Transverse colon (tissue), 4 donors: ENCODE measurements around the gene FANCC. TPM values are rescaled to one million over a fixed set of nuclear protein-coding genes. Genes with fewer than 3 reads are reported as not detected.

Experiments
- DNase-seq: peaks from one replicate; pipeline ENCODE4 v3.0.0-alpha.2; 2019
- H3K27ac ChIP-seq, 4 donors: fragments of 200-600 bp; sonication (generic); 2 replicates each; pipeline ENCODE4 v1.5.1; 2016 to 2018; ENCODE audit warnings: inconsistent platforms in 4 of 4
- H3K27me3 ChIP-seq: fragments of 200-600 bp; sonication (generic); 2 replicates; pipeline ENCODE4 v1.5.1; 2017; ENCODE audit warnings: inconsistent platforms
- H3K36me3 ChIP-seq, 4 donors: fragments of 200-600 bp; sonication (generic); 2 replicates each; pipeline ENCODE4 v1.5.1; 2017 to 2019; ENCODE audit warnings: inconsistent platforms in 4 of 4
- H3K4me1 ChIP-seq, 4 donors: fragments of 200-600 bp; sonication (generic); 2 replicates each; pipeline ENCODE4 v1.5.1; 2017 to 2020; ENCODE audit warnings: inconsistent platforms in 4 of 4
- H3K4me3 ChIP-seq, 4 donors: fragments of 200-600 bp; sonication (generic); 1 replicate in 1 of 4; 2 replicates in 3 of 4; pipeline versions ENCODE4 v1.5.1 to v1.6.1; 2017 to 2019; ENCODE audit warnings: inconsistent platforms in 4 of 4
- H3K9me3 ChIP-seq, 2 donors: fragments of 200-600 bp; sonication (generic); 2 replicates each; pipeline ENCODE4 v1.5.1; 2017 to 2019; ENCODE audit warnings: inconsistent platforms in 2 of 2
- CTCF ChIP-seq, 5 experiments: fragments of 200-600 bp in 3 of 5; fragments of 450-650 bp in 2 of 5; sonication (generic) in 3 of 5; IDR thresholded peaks; 1 replicate in 2 of 5; 2 replicates in 3 of 5; pipeline ENCODE4 v1.5.1; 2016 to 2017; ENCODE audit warnings: antibody characterized with exemption in 5 of 5, inconsistent platforms in 3 of 5, mild to moderate bottlenecking in 2 of 5, moderate library complexity in 1 of 5
- EP300 ChIP-seq: sonication (generic); formaldehyde crosslinking; IDR thresholded peaks from one replicate; pipeline ENCODE4 v1.6.1; 2017; ENCODE audit warnings: antibody characterized with exemption, low read depth
- POLR2A ChIP-seq: fragments of 450-650 bp; IDR thresholded peaks from one replicate; pipeline ENCODE4 v1.6.1; 2016; ENCODE audit warnings: antibody characterized with exemption, mild to moderate bottlenecking, moderate library complexity
- POLR2AphosphoS5 ChIP-seq, 3 donors: sonication (generic); formaldehyde crosslinking; IDR thresholded peaks; one replicate each; pipeline ENCODE4 v1.6.1; 2016; ENCODE audit warnings: antibody characterized with exemption in 3 of 3
- WGBS, 2 donors: methylation state at CpG; one replicate each; pipeline ENCODE4 v1.1.5; 2018; ENCODE audit warnings: low coverage in 1 of 2; 5-methylcytosine and 5-hydroxymethylcytosine counted together
- in situ Hi-C, 4 donors: fragments of 200-750 bp; cut with MboI; loops; one replicate each; pipeline versions ENCODE4 v1.15.0 to v1.15.1; 2017; ENCODE audit warnings: low sequenced_read_pairs in 3 of 4, low pct_ligation_motif_present in 1 of 4, low pct_unique_long_range_greater_than_20kb in 1 of 4
- intact Hi-C: fragments of 100-400 bp; cut with DNase I; formaldehyde crosslinking; loops from one replicate; pipeline ENCODE4 v1.15.1; 2023; ENCODE audit warnings: low total_unique reads
- total RNA-seq, 4 donors: library from RNA; depleted of rRNA; stranded (reverse); fragments of >200 nt; gene quantifications; one replicate each; pipeline ENCODE4 v1.1.0, GENCODE V29; 2016

Gene FANCC
- total RNA-seq, 4 donors from 2014 or later: 4.0 to 10.3 (median 9.5) TPM

DNA sequence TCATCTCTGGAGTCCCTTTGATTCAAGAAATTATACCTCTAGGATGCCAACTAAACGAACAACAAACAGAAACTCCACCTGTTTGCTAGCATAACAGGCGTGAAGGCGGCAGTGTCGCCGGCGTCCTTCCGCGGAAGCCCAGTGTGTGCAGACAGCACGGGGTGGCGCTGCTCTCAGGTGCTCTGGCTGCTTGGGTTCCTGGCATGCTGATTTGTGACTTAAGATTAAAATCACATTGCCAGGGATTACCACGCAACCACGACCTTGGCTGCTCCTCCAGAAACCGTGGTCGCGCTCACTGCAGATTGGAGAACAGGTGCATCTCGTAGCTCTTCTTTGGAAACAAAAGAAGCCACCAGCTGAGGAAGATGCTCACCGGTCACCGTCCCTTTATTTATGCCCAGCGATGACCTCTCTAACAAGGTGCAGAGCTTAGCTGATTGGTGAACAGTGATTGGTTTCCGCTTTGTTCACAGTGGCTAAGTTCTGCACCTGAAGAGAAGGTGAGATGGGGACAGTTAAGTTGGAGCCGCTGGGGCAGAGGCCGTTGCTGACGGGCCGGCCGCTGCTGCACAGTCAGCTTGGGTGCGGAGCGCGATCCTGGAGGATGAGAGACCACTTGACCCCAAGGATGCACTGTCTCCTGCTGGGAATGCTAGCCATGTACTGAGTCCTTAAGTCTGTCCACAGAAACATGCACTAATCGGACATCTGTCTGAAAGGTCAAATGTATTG is 232.3 kb downstream of the FANCC start:
- Histone ChIP-seq H3K4me3 (no peak overlapping the region), H3K27ac (peak overlapping the region; percentile 37 to 83 (median 60)), H3K9me3 (no peaks in the 10 kb centered on the region), H3K4me1 (peaks cover 13 to 43% (median 24%) of the 10 kb centered on the region in 4 donors), H3K36me3 (peaks cover 0 to 28% (median 0%) of the 10 kb centered on the region in 4 donors), H3K27me3 (no peaks in the 10 kb centered on the region)
- WGBS, 2 donors: 89 to 100% methylated on average over 3 to 29 of the region's 29 CpGs
- no peak for DNase-seq
- in situ Hi-C loops (no loop called here), intact Hi-C loops (no loop called here)
- TF ChIP-seq POLR2AphosphoS5 (IDR thresholded peaks at IDR 0.05): no peak
- no peak for TF ChIP-seq CTCF (IDR thresholded peaks at IDR 0.05)
- TF ChIP-seq POLR2A: no peak

GRCh38 chr9:95084254-95084934 is 233.1 kb downstream of the FANCC start:
- no peaks in the 10 kb centered on the region for H3K27me3 ChIP-seq
- DNase-seq: no peak
- peak in 2 of 3 donors; percentile 8 to 41 for TF ChIP-seq POLR2AphosphoS5 (IDR thresholded peaks at IDR 0.05)
- no peak for TF ChIP-seq EP300
- H3K27ac ChIP-seq: peak overlapping the region; percentile 37 to 83 (median 60)
- no peaks in the 10 kb centered on the region for H3K9me3 ChIP-seq
- peaks cover 0 to 28% (median 0%) of the 10 kb centered on the region in 4 donors for H3K36me3 ChIP-seq
- in situ Hi-C loops (no loop called here), intact Hi-C loops (no loop called here)
- 82 to 89% methylated on average over 7 to 19 of the region's 19 CpGs for WGBS, 2 donors
- no peak overlapping the region for H3K4me3 ChIP-seq
- peaks cover 6 to 37% (median 18%) of the 10 kb centered on the region in 4 donors for H3K4me1 ChIP-seq

GRCh38 chr9:95083086-95083768 is 234.3 kb downstream of the FANCC start:
- intact Hi-C loops: no loop called here
- Histone ChIP-seq H3K27ac (peak overlapping the region; percentile 27 to 75 (median 68)), H3K36me3 (peaks cover 0 to 28% (median 0%) of the 10 kb centered on the region in 4 donors), H3K27me3 (no peaks in the 10 kb centered on the region), H3K9me3 (no peaks in the 10 kb centered on the region), H3K4me1 (peaks cover 12 to 37% (median 21%) of the 10 kb centered on the region in 4 donors), H3K4me3 (no peak overlapping the region)
- TF ChIP-seq EP300: no peak
- TF ChIP-seq POLR2AphosphoS5 (IDR thresholded peaks at IDR 0.05): no peak
- no peak for TF ChIP-seq POLR2A
- no peak for TF ChIP-seq CTCF (IDR thresholded peaks at IDR 0.05)
- DNase-seq: no peak
- 92% methylated on average over 36 of the region's 39 CpGs; no CpG with 5 or more reads in 1 of the 2 donors for WGBS, 2 donors
- in situ Hi-C loops: no loop called here

- TF ChIP-seq POLR2AphosphoS5 (IDR thresholded peaks at IDR 0.05) (no peak), CTCF (IDR thresholded peaks at IDR 0.05) (no peak), POLR2A (no peak), EP300 (no peak)
- Histone ChIP-seq H3K4me1 (peaks cover 15 to 37% (median 22%) of the 10 kb centered on the region in 4 donors), H3K27me3 (no peaks in the 10 kb centered on the region), H3K9me3 (no peaks in the 10 kb centered on the region), H3K36me3 (peaks cover 0 to 28% (median 0%) of the 10 kb centered on the region in 4 donors), H3K27ac (peak overlapping the region; percentile 27 to 75 (median 68)), H3K4me3 (no peak overlapping the region)
- 85% methylated on average over 17 of the region's 18 CpGs; no CpG with 5 or more reads in 1 of the 2 donors for WGBS, 2 donors
- DNase-seq: no peak
- in situ Hi-C loops (no loop called here), intact Hi-C loops (no loop called here)
These were observed 235.0 kb downstream of the FANCC start for GRCh38 chr9:95082401-95083084.
